Lower lobe of right lung (tissue), 2 donors: ENCODE measurements around the gene C16orf46. TPM values are rescaled to one million over a fixed set of nuclear protein-coding genes. Genes with fewer than 3 reads are reported as not detected.

Experiments
- ATAC-seq, 2 donors: fragments of 200-7000 bp; cut with Tn5 transposase; one replicate each; pipeline ENCODE4 v1.9.1; 2020 to 2022; ENCODE audit warnings: mild to moderate bottlenecking in 2 of 2, moderate library complexity in 2 of 2
- DNase-seq: peaks from one replicate; pipeline ENCODE4 v3.0.0-alpha.2; 2020
- H3K27ac ChIP-seq: fragments of 200-600 bp; one replicate; pipeline ENCODE4 v1.8.0; 2022
- H3K27me3 ChIP-seq: fragments of 200-600 bp; one replicate; pipeline ENCODE4 v1.8.0; 2022; ENCODE audit warnings: low read depth
- H3K36me3 ChIP-seq: fragments of 200-600 bp; one replicate; pipeline ENCODE4 v1.8.0; 2022; ENCODE audit warnings: mild to moderate bottlenecking
- H3K4me1 ChIP-seq: fragments of 200-600 bp; one replicate; pipeline ENCODE4 v1.8.0; 2022
- H3K4me3 ChIP-seq: fragments of 200-600 bp; one replicate; pipeline ENCODE4 v1.8.0; 2022; ENCODE audit warnings: mild to moderate bottlenecking
- H3K9me3 ChIP-seq: fragments of 200-600 bp; one replicate; pipeline ENCODE4 v1.8.0; 2022
- CTCF ChIP-seq: fragments of 200-600 bp; IDR thresholded peaks from one replicate; pipeline ENCODE4 v1.8.0; 2022; ENCODE audit warnings: antibody characterized with exemption, mild to moderate bottlenecking
- intact Hi-C: fragments of 100-400 bp; cut with DNase I; formaldehyde crosslinking; loops from one replicate; pipeline ENCODE4 v1.11.0; 2022
- total RNA-seq: library from RNA; stranded (reverse); fragmentation: NEBNext Ultra II Directional; extraction: Animal tissue kit (Norgen Biotek cat#: 25700); gene quantifications from one replicate; pipeline ENCODE4 v1.2.1, GENCODE V29; 2021
- donor health status: DM: no; HTN: yes; CAD: no; lungs with severe emphysema.

The C16orf46 gene
- total RNA-seq, 1 donor from 2014 or later, result not detected

- Histone ChIP-seq H3K4me1 (peaks cover 11% of the 10 kb centered on the region), H3K4me3 (no peak overlapping the region), H3K27ac (no peak overlapping the region), H3K36me3 (no peaks in the 10 kb centered on the region), H3K9me3 (no peaks in the 10 kb centered on the region), H3K27me3 (no peaks in the 10 kb centered on the region)
- ATAC-seq, result no peak
- no peak for DNase-seq
- no peak for TF ChIP-seq CTCF
- intact Hi-C loops, result no loop called here
Measured at GRCh38 chr16:81073560-81074330, 3.3 kb downstream of the C16orf46 start.

- Histone ChIP-seq H3K36me3 (no peaks in the 10 kb centered on the region), H3K4me1 (peaks cover 5% of the 10 kb centered on the region), H3K27ac (no peak overlapping the region), H3K27me3 (no peaks in the 10 kb centered on the region), H3K4me3 (no peak overlapping the region), H3K9me3 (no peaks in the 10 kb centered on the region)
- no peak for TF ChIP-seq CTCF
- DNase-seq (no peak), ATAC-seq (no peak)
- intact Hi-C loops, result no loop called here
Measured at GRCh38 chr16:81071805-81072204, 5.2 kb downstream of the C16orf46 start.

GRCh38 chr16:81070979-81071378 is 6.1 kb downstream of the C16orf46 start:
- intact Hi-C loops, result no loop called here
- no peak for TF ChIP-seq CTCF
- no peaks in the 10 kb centered on the region for H3K27me3 ChIP-seq
- ATAC-seq (no peak), DNase-seq (no peak)
- H3K27ac ChIP-seq, result no peak overlapping the region
- no peaks in the 10 kb centered on the region for H3K36me3 ChIP-seq
- no peaks in the 10 kb centered on the region for H3K4me1 ChIP-seq
- no peak overlapping the region for H3K4me3 ChIP-seq
- H3K9me3 ChIP-seq, result no peaks in the 10 kb centered on the region

GRCh38 chr16:81069063-81069462 is 8.0 kb downstream of the C16orf46 start:
- Histone ChIP-seq H3K4me3 (no peak overlapping the region), H3K27me3 (no peaks in the 10 kb centered on the region), H3K36me3 (no peaks in the 10 kb centered on the region), H3K27ac (no peak overlapping the region), H3K9me3 (no peaks in the 10 kb centered on the region), H3K4me1 (no peaks in the 10 kb centered on the region)
- intact Hi-C loops, result no loop called here
- DNase-seq (no peak), ATAC-seq (no peak)
- no peak for TF ChIP-seq CTCF

GRCh38 chr16:81067166-81067565 is 9.9 kb downstream of the C16orf46 start:
- no peaks in the 10 kb centered on the region for H3K9me3 ChIP-seq
- H3K4me1 ChIP-seq, result no peaks in the 10 kb centered on the region
- no peak overlapping the region for H3K27ac ChIP-seq
- H3K4me3 ChIP-seq, result no peak overlapping the region
- intact Hi-C loops, result no loop called here
- ATAC-seq (no peak), DNase-seq (no peak)
- no peak for TF ChIP-seq CTCF
- H3K36me3 ChIP-seq, result no peaks in the 10 kb centered on the region
- H3K27me3 ChIP-seq, result no peaks in the 10 kb centered on the region
